GM23338 (cell line): ENCODE data around the gene KAZN. TPM values are rescaled to one million over a fixed set of nuclear protein-coding genes. Genes with fewer than 3 reads are reported as not detected.

Experiments
- ATAC-seq: fragments of 200-7000 bp; cut with Tn5 transposase; 3 replicates; pipeline ENCODE4 v1.9.1; 2020
- DNase-seq: peaks from one replicate; pipeline ENCODE4 v3.0.0-alpha.2; 2015; ENCODE audit warnings: low spot score
- H2AFZ ChIP-seq: fragments of 200-600 bp; sonication (generic); 2 replicates; pipeline ENCODE4 v1.8.0; 2016; ENCODE audit warnings: antibody characterized with exemption, mild to moderate bottlenecking, moderate library complexity
- H3F3A ChIP-seq: fragments of 200-600 bp; sonication (generic); replicated peaks from 2 replicates; pipeline ENCODE4 v1.8.0; 2017; ENCODE audit warnings: antibody characterized with exemption, mixed run types, low read depth
- H3K27ac ChIP-seq: fragments of 200-600 bp; sonication (generic); 2 replicates; pipeline ENCODE4 v1.6.1; 2016; ENCODE audit warnings: low read depth
- H3K27me3 ChIP-seq: fragments of 200-600 bp; sonication (generic); 2 replicates; pipeline ENCODE4 v1.8.0; 2016; ENCODE audit warnings: mild to moderate bottlenecking, mixed run types, moderate library complexity; ENCODE audit not compliant: insufficient read depth
- H3K36me3 ChIP-seq: fragments of 200-600 bp; sonication (generic); 2 replicates; pipeline ENCODE4 v1.8.0; 2016; ENCODE audit warnings: mild to moderate bottlenecking; ENCODE audit not compliant: insufficient read depth
- H3K4me1 ChIP-seq: fragments of 200-600 bp; sonication (generic); 2 replicates; pipeline ENCODE4 v1.8.0; 2016; ENCODE audit warnings: mild to moderate bottlenecking, moderate library complexity; ENCODE audit not compliant: insufficient read depth
- H3K4me2 ChIP-seq: fragments of 200-600 bp; sonication (generic); 2 replicates; pipeline ENCODE4 v1.7.1; 2017; ENCODE audit warnings: mixed run types
- H3K4me3 ChIP-seq: fragments of 200-600 bp; sonication (generic); 2 replicates; pipeline ENCODE4 v1.6.1; 2016; ENCODE audit warnings: mixed run types
- H3K79me2 ChIP-seq: fragments of 200-600 bp; sonication (generic); replicated peaks from 2 replicates; pipeline ENCODE4 v1.8.0; 2017; ENCODE audit warnings: mild to moderate bottlenecking; ENCODE audit not compliant: insufficient read depth
- H3K9me2 ChIP-seq: fragments of 200-600 bp; sonication (generic); 2 replicates; pipeline ENCODE4 v1.8.0; 2017; ENCODE audit not compliant: insufficient read depth
- H4K20me1 ChIP-seq: fragments of 200-600 bp; sonication (generic); replicated peaks from 2 replicates; pipeline ENCODE4 v1.8.0; 2017; ENCODE audit warnings: mild to moderate bottlenecking; ENCODE audit not compliant: insufficient read depth
- H3K27ac Mint-ChIP-seq: 2 replicates; pipeline ENCODE4 v1.8.0; 2020; ENCODE audit warnings: inconsistent platforms, mild to moderate bottlenecking, moderate library complexity, mixed read lengths
- H3K27me3 Mint-ChIP-seq: 3 replicates; pipeline ENCODE4 v1.8.0; 2022; ENCODE audit warnings: low read depth, mild to moderate bottlenecking, moderate library complexity, mixed read lengths, inconsistent platforms; ENCODE audit not compliant: insufficient read depth, poor library complexity
- H3K36me3 Mint-ChIP-seq: 3 replicates; pipeline ENCODE4 v1.8.0; 2021; ENCODE audit warnings: low read depth, mild to moderate bottlenecking, inconsistent platforms, moderate library complexity, mixed read lengths
- H3K4me1 Mint-ChIP-seq: 3 replicates; pipeline ENCODE4 v1.8.0; 2020; ENCODE audit warnings: mild to moderate bottlenecking, inconsistent platforms, mixed read lengths
- H3K4me3 Mint-ChIP-seq: 3 replicates; pipeline ENCODE4 v1.8.0; 2021; ENCODE audit warnings: moderate library complexity, mild to moderate bottlenecking, inconsistent platforms, mixed read lengths
- H3K9me3 Mint-ChIP-seq: 3 replicates; pipeline ENCODE4 v1.8.0; 2020; ENCODE audit warnings: moderate library complexity, mild to moderate bottlenecking, inconsistent platforms, mixed read lengths
- EZH2 ChIP-seq: fragments of 200-600 bp; sonication (generic); IDR thresholded peaks from one replicate; pipeline ENCODE4 v1.8.0; 2017; ENCODE audit warnings: antibody characterized with exemption, mild to moderate bottlenecking, low read depth; ENCODE audit not compliant: unreplicated experiment
- EZH2phosphoT487 ChIP-seq: fragments of 200-600 bp; sonication (generic); IDR thresholded peaks from one replicate; pipeline ENCODE4 v1.8.1; 2018; ENCODE audit warnings: antibody characterized with exemption; ENCODE audit not compliant: unreplicated experiment
- NANOG ChIP-seq: IDR thresholded peaks from 2 replicates; pipeline ENCODE4 v1.6.1; 2016; ENCODE audit warnings: antibody characterized with exemption, borderline replicate concordance
- POLR2AphosphoS5 ChIP-seq: IDR thresholded peaks from 2 replicates; pipeline ENCODE4 v1.6.1; 2016; ENCODE audit warnings: antibody characterized with exemption, low read depth
- ZNF114 ChIP-seq: fragments of 250-450 bp; sonication (Bioruptor Pico); IDR thresholded peaks from 2 replicates; pipeline ENCODE4 v1.5.0; 2020; ENCODE audit warnings: mild to moderate bottlenecking, moderate library complexity
- polyA plus RNA-seq: library from polyadenylated mRNA; unstranded; fragments of >200 nt; fragmentation: Nextera tagmentation; extraction: Ambion mirVana; gene quantifications from 2 replicates; pipeline ENCODE4 v1.2.1, GENCODE V29; 2016
- total RNA-seq: library from RNA; depleted of rRNA; stranded (reverse); fragments of >200 nt; shearing (Covaris generic); gene quantifications from 2 replicates; pipeline ENCODE4 v1.2.3, GENCODE V29; 2014
- TF ChIP-seq, protein P1 (sequence below): fragments of 250-450 bp; sonication (Bioruptor Pico); IDR thresholded peaks from 2 replicates; pipeline ENCODE4 v1.5.0; 2020; ENCODE audit warnings: mild to moderate bottlenecking, moderate library complexity
- TF ChIP-seq, protein P2 (sequence below), 2 experiments: fragments of 200-600 bp in 1 of 2; sonication (generic) in 1 of 2; conservative IDR thresholded peaks; 2 replicates each; pipeline versions ENCODE4 v1.5.1 to v1.6.1; 2016 to 2017; ENCODE audit warnings: antibody characterized with exemption in 2 of 2, low read depth in 2 of 2, mild to moderate bottlenecking in 2 of 2, moderate library complexity in 1 of 2

KAZN gene
- total and polyA plus RNA-seq, 2 experiments from 2014 or later, result 9.9 to 15.0 TPM

DNA sequence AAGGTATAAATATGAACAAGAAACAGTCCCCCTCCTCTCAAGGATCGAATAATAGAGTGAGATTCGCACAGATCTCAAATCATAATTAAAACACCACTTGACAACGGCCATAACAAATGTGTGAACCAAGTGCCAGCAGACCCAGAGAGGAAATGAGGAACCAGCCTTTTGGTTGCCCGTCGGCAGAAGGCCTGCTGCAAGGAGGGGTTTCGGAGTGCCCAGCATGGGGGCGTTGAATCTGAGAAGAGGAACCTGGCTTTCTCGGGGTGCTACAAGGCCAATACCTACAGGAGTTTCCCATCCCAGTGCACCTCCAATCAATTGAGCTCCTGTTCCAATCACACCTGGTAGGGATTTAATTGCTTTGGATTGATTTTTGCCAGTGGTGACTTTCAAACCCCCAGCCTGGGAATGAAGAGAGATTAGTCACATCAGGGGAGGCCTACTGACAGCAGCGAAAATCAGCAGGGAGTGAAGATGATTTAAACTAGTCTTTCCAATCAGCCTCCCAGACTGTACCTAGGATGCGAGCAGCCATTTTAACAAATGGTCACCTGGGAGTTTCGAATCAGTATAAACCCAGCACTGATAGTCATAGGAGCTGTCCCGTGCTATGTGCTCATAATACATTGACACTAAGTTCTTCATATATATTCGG is 263.8 kb downstream of the KAZN start (continued):
- TF ChIP-seq, protein P1, sequence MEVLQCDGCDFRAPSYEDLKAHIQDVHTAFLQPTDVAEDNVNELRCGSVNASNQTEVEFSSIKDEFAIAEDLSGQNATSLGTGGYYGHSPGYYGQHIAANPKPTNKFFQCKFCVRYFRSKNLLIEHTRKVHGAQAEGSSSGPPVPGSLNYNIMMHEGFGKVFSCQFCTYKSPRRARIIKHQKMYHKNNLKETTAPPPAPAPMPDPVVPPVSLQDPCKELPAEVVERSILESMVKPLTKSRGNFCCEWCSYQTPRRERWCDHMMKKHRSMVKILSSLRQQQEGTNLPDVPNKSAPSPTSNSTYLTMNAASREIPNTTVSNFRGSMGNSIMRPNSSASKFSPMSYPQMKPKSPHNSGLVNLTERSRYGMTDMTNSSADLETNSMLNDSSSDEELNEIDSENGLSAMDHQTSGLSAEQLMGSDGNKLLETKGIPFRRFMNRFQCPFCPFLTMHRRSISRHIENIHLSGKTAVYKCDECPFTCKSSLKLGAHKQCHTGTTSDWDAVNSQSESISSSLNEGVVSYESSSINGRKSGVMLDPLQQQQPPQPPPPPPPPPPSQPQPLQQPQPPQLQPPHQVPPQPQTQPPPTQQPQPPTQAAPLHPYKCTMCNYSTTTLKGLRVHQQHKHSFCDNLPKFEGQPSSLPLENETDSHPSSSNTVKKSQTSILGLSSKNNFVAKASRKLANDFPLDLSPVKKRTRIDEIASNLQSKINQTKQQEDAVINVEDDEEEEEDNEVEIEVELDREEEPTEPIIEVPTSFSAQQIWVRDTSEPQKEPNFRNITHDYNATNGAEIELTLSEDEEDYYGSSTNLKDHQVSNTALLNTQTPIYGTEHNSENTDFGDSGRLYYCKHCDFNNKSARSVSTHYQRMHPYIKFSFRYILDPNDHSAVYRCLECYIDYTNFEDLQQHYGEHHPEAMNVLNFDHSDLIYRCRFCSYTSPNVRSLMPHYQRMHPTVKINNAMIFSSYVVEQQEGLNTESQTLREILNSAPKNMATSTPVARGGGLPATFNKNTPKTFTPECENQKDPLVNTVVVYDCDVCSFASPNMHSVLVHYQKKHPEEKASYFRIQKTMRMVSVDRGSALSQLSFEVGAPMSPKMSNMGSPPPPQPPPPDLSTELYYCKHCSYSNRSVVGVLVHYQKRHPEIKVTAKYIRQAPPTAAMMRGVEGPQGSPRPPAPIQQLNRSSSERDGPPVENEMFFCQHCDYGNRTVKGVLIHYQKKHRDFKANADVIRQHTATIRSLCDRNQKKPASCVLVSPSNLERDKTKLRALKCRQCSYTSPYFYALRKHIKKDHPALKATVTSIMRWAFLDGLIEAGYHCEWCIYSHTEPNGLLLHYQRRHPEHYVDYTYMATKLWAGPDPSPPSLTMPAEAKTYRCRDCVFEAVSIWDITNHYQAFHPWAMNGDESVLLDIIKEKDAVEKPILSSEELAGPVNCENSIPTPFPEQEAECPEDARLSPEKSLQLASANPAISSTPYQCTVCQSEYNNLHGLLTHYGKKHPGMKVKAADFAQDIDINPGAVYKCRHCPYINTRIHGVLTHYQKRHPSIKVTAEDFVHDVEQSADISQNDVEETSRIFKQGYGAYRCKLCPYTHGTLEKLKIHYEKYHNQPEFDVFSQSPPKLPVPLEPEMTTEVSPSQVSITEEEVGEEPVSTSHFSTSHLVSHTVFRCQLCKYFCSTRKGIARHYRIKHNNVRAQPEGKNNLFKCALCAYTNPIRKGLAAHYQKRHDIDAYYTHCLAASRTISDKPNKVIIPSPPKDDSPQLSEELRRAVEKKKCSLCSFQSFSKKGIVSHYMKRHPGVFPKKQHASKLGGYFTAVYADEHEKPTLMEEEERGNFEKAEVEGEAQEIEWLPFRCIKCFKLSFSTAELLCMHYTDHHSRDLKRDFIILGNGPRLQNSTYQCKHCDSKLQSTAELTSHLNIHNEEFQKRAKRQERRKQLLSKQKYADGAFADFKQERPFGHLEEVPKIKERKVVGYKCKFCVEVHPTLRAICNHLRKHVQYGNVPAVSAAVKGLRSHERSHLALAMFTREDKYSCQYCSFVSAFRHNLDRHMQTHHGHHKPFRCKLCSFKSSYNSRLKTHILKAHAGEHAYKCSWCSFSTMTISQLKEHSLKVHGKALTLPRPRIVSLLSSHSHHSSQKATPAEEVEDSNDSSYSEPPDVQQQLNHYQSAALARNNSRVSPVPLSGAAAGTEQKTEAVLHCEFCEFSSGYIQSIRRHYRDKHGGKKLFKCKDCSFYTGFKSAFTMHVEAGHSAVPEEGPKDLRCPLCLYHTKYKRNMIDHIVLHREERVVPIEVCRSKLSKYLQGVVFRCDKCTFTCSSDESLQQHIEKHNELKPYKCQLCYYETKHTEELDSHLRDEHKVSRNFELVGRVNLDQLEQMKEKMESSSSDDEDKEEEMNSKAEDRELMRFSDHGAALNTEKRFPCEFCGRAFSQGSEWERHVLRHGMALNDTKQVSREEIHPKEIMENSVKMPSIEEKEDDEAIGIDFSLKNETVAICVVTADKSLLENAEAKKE (CRISPR knock-in tag), result no peak
- no peak for TF ChIP-seq POLR2AphosphoS5

DNA sequence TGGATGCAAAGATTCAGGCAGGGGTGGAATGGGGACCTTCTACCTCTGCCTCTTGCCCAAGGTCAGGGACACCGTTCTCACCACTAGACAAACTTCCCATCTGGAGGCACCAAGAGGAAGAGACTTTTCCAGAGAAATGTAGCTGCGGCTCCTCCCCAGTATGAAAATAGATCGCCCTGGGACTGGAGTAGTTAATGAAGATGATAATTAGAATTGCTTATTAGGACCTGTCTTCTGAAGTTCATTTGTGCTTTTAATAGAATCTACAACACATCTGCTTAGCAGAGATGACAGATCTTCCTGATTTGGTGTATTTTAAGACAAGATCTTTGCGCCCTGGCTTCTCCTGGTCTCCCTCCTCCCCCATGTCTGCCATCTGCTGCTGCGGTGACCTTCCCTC is 266.6 kb downstream of the KAZN start:
- no peaks in the 10 kb centered on the region for H3K9me3 Mint-ChIP-seq
- no peaks in the 10 kb centered on the region for H3K27me3 Mint-ChIP-seq
- H3K4me1 ChIP-seq, result no peaks in the 10 kb centered on the region
- TF ChIP-seq ZNF114 (no peak), POLR2AphosphoS5 (no peak), EZH2phosphoT487 (no peak), NANOG (no peak), EZH2 (no peak)
- TF ChIP-seq, protein P1 (CRISPR knock-in tag), result no peak
- TF ChIP-seq, protein P2, sequence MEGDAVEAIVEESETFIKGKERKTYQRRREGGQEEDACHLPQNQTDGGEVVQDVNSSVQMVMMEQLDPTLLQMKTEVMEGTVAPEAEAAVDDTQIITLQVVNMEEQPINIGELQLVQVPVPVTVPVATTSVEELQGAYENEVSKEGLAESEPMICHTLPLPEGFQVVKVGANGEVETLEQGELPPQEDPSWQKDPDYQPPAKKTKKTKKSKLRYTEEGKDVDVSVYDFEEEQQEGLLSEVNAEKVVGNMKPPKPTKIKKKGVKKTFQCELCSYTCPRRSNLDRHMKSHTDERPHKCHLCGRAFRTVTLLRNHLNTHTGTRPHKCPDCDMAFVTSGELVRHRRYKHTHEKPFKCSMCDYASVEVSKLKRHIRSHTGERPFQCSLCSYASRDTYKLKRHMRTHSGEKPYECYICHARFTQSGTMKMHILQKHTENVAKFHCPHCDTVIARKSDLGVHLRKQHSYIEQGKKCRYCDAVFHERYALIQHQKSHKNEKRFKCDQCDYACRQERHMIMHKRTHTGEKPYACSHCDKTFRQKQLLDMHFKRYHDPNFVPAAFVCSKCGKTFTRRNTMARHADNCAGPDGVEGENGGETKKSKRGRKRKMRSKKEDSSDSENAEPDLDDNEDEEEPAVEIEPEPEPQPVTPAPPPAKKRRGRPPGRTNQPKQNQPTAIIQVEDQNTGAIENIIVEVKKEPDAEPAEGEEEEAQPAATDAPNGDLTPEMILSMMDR (conservative IDR thresholded peaks at IDR 0.05; ENCODE audit: low read depth in 2 of 2), result no peak

More for the DNA sequence above, 266.6 kb downstream of the KAZN start:
- peaks cover 4% of the 10 kb centered on the region; the same call in 1 of the 3 replicates for H3K4me1 Mint-ChIP-seq
- H3K27ac ChIP-seq, result no peak overlapping the region
- no peak for ATAC-seq
- no peak for DNase-seq
- no peaks in the 10 kb centered on the region; the same call in 1 of the 2 replicates for H3K79me2 ChIP-seq
- no peaks in the 10 kb centered on the region for H3K36me3 Mint-ChIP-seq
- no peaks in the 10 kb centered on the region for H3K36me3 ChIP-seq
- no peak overlapping the region for H2AFZ ChIP-seq
- no peak overlapping the region for H3K4me3 Mint-ChIP-seq
- H4K20me1 ChIP-seq, result peaks cover 4% of the 10 kb centered on the region
- no peak overlapping the region for H3K4me2 ChIP-seq
- H3K4me3 ChIP-seq, result no peak overlapping the region
- H3K9me2 ChIP-seq, result no peaks in the 10 kb centered on the region
- no peak overlapping the region for H3K27ac Mint-ChIP-seq
- H3K27me3 ChIP-seq, result no peaks in the 10 kb centered on the region
- no peaks in the 10 kb centered on the region for H3F3A ChIP-seq
